Measurements from ENCODE around the gene KCNT1. TPM values are rescaled to one million over a fixed set of nuclear protein-coding genes. Genes with fewer than 3 reads are reported as not detected.

KCNT1 gene
- total RNA-seq, 1 experiment from 2014 or later, result not detected

DNA sequence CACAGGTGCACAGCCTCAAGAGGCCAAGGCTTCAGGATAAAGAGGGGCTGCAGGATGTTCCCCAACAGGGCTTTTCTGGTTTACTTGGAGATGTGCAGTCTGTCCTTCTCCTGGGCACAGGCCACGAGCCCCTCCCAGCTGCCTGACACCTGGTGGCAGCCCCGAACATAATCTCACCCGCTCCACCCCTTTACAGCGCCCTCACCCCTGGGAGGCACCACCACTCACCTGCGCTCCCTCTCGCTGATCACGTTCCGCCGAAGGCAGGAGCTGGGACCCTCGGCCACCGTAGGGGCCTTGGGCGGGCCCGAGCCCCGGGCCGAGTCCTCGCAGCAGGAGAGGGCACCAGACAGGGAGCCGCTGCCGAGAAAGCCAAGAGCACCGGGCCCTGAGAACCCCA is 3.2 kb upstream of the KCNT1 start:
- H3K4me2 ChIP-seq (ENCODE audit: low read depth, low read length, poor library complexity, severe bottlenecking), result no peak overlapping the region
- no peaks in the 10 kb centered on the region for H3K9me3 ChIP-seq (ENCODE audit: low read length)
- no peak overlapping the region for H3K4me3 ChIP-seq (ENCODE audit: low read length)
- H4K20me1 ChIP-seq (ENCODE audit: insufficient read depth, low read depth, low read length), result no peaks in the 10 kb centered on the region
- H3K9ac ChIP-seq (ENCODE audit: low read length), result no peak overlapping the region
- H3K9me2 ChIP-seq (replicated peaks; ENCODE audit: insufficient read depth, low read length), result no peaks in the 10 kb centered on the region
- no peak for DNase-seq
- no peaks in the 10 kb centered on the region for H3K4me1 ChIP-seq (ENCODE audit: low read length)
- H3K36me3 ChIP-seq (ENCODE audit: insufficient read depth, low read length), result no peaks in the 10 kb centered on the region
- no peak overlapping the region for H2AFZ ChIP-seq (ENCODE audit: low read length)
- no peaks in the 10 kb centered on the region for H3K27me3 ChIP-seq (ENCODE audit: low read length)
- no peak overlapping the region for H3K27ac ChIP-seq (ENCODE audit: low read length)
- no peaks in the 10 kb centered on the region for H3K79me2 ChIP-seq (ENCODE audit: low read length)

DNA sequence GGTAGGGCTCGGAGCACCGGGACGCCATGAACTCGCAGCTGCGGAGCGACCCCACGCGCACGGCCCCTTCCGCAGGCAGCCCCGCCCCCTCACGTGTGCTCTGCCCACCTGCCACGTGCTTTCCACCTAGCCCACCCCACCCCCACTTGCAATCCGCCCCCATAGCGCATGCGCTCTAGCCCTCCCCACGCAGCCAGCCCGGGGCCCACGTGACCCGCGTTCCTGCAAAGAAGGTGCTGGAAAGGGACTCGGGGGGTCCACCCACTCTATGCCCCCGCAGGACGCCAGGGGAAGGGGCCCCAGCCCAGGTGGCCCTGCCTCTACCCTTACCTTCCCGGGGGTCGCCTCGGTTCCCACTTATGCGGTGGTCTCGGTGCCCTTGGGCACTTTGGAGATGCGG is 2.5 kb upstream of the KCNT1 start, which contains the start of gene SOHLH1:
SOHLH1 (minus strand) TSS at position 42 of the 400 bp plus-strand sequence; CDS start at position 28, 14 bp downstream.
- DNase-seq, result no peak
- no peaks in the 10 kb centered on the region for H3K27me3 ChIP-seq (ENCODE audit: low read length)
- no peak within 1 kb of the TSS for H3K27ac ChIP-seq (ENCODE audit: low read length)
- no peaks in the 10 kb centered on the region for H3K9me3 ChIP-seq (ENCODE audit: low read length)
- H4K20me1 ChIP-seq (ENCODE audit: insufficient read depth, low read depth, low read length), result no peaks in the 10 kb centered on the region
- H3K4me1 ChIP-seq (ENCODE audit: low read length), result no peaks in the 10 kb centered on the region
- no peaks in the 10 kb centered on the region for H3K79me2 ChIP-seq (ENCODE audit: low read length)
- no peak within 1 kb of the TSS for H2AFZ ChIP-seq (ENCODE audit: low read length)
- H3K4me2 ChIP-seq (ENCODE audit: low read depth, low read length, poor library complexity, severe bottlenecking), result no peak within 1 kb of the TSS
- no peak within 1 kb of the TSS for H3K9ac ChIP-seq (ENCODE audit: low read length)
- H3K9me2 ChIP-seq (replicated peaks; ENCODE audit: insufficient read depth, low read length), result no peaks in the 10 kb centered on the region
- H3K36me3 ChIP-seq (ENCODE audit: insufficient read depth, low read length), result no peaks in the 10 kb centered on the region
- no peak within 1 kb of the TSS for H3K4me3 ChIP-seq (ENCODE audit: low read length)

DNA sequence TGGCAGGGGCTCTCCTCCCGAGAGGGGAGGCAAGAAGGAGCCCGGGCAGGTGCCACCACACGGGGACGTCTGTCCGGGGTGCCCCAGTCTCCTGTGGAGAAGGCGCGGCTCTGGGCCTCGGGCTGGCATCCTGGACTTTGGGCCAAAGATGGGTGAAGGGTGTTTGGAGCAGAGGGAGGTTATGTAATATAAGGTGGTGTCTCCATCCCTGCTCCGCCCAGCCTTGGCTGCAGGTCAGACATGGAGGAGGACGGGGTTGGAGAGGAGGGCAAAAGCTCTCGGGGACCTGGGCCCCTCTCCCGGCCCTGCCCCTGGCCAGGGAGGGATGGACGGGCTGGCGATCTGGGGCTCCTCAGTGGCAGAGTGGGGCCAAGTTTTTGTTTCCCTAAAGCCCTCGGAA is 1.5 kb upstream of the KCNT1 start:
- Histone ChIP-seq H3K27ac (ENCODE audit: low read length) (no peak overlapping the region), H3K4me1 (ENCODE audit: low read length) (no peaks in the 10 kb centered on the region), H3K4me2 (ENCODE audit: low read depth, low read length, poor library complexity, severe bottlenecking) (no peak overlapping the region), H3K27me3 (ENCODE audit: low read length) (no peaks in the 10 kb centered on the region), H4K20me1 (ENCODE audit: insufficient read depth, low read depth, low read length) (no peaks in the 10 kb centered on the region), H3K4me3 (ENCODE audit: low read length) (no peak overlapping the region), H3K36me3 (ENCODE audit: insufficient read depth, low read length) (no peaks in the 10 kb centered on the region), H3K9me3 (ENCODE audit: low read length) (no peaks in the 10 kb centered on the region), H3K79me2 (ENCODE audit: low read length) (no peaks in the 10 kb centered on the region), H3K9ac (ENCODE audit: low read length) (no peak overlapping the region), H2AFZ (ENCODE audit: low read length) (no peak overlapping the region), H3K9me2 (replicated peaks; ENCODE audit: insufficient read depth, low read length) (no peaks in the 10 kb centered on the region)
- no peak for DNase-seq

DNA sequence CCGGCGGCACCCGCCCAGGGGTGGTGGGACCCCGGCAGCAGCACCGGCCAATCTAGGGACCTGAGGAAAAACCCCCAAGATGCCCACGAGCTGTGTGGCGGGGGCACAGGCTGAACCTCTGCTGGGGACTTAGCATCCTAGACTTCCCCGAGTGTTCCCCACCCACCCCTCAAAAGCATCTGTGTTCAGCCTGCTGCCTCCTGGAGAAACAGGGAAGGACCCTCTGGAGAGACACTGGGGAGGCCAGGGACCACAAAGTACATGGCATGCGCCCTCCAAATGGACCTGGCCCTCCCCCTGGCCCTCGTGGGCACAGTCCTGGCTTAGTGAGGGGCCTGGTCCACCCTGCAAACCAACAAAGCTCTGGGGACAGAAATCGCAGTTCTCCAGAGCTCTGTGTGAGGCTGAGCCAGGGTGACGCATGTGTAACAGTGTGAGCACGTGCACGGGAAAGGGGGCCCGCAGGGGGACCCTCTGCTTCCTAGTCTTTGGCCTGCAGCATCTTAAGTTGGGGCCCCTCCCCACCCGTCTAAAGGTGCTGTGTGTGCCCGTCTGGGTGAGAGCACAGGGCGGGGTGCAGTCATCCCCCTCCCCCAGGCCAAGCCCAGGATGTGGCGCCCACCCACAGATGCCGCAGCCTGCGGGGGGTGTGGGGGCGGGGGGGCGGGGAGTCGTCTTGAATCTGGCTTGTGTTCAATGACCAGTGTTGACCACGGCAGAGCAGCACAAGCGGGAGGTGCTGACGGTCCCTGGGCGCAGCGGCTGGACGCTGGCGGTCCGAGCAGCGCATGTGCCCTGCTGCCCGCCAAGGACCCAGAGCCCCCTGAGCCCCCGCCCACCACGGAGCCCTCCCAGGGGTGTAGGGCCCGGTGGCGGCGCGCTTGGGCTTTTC is 672 bp upstream of the KCNT1 start:
- H3K4me2 ChIP-seq (ENCODE audit: low read depth, low read length, poor library complexity, severe bottlenecking), result no peak overlapping the region
- H4K20me1 ChIP-seq (ENCODE audit: insufficient read depth, low read depth, low read length), result no peaks in the 10 kb centered on the region
- no peak overlapping the region for H3K9ac ChIP-seq (ENCODE audit: low read length)
- DNase-seq, result no peak
- no peaks in the 10 kb centered on the region for H3K4me1 ChIP-seq (ENCODE audit: low read length)
- no peaks in the 10 kb centered on the region for H3K36me3 ChIP-seq (ENCODE audit: insufficient read depth, low read length)
- H3K4me3 ChIP-seq (ENCODE audit: low read length), result no peak overlapping the region
- no peak overlapping the region for H2AFZ ChIP-seq (ENCODE audit: low read length)
- H3K9me2 ChIP-seq (replicated peaks; ENCODE audit: insufficient read depth, low read length), result no peaks in the 10 kb centered on the region
- no peaks in the 10 kb centered on the region for H3K9me3 ChIP-seq (ENCODE audit: low read length)
- no peaks in the 10 kb centered on the region for H3K27me3 ChIP-seq (ENCODE audit: low read length)
- no peaks in the 10 kb centered on the region for H3K79me2 ChIP-seq (ENCODE audit: low read length)
- no peak overlapping the region for H3K27ac ChIP-seq (ENCODE audit: low read length)

DNA sequence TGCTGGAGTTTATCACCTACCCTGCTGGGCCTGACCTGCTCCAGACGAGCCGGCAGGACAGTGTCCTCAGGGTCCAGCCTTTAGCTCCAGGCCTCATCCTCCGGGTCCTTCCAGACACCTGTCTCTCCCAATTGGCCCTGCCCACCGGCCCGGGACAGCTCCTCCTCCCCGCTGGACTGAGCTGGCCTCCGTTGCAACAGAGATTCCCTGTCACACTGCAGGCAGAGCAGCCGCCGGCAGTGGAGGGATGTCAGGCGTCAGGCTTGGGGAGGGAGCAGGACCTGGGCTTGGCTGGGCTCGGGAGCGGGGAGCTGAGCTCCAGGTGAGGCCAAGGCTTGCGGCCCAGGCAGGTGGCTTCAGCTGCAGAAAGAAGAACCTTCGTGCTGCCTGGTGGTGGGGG is 1.7 kb downstream of the KCNT1 start:
- Histone ChIP-seq H3K79me2 (ENCODE audit: low read length) (no peaks in the 10 kb centered on the region), H3K36me3 (ENCODE audit: insufficient read depth, low read length) (no peaks in the 10 kb centered on the region), H4K20me1 (ENCODE audit: insufficient read depth, low read depth, low read length) (no peaks in the 10 kb centered on the region), H3K27me3 (ENCODE audit: low read length) (no peaks in the 10 kb centered on the region), H3K27ac (ENCODE audit: low read length) (no peak overlapping the region), H2AFZ (ENCODE audit: low read length) (no peak overlapping the region), H3K4me1 (ENCODE audit: low read length) (no peaks in the 10 kb centered on the region), H3K9ac (ENCODE audit: low read length) (no peak overlapping the region), H3K4me3 (ENCODE audit: low read length) (no peak overlapping the region), H3K9me2 (replicated peaks; ENCODE audit: insufficient read depth, low read length) (no peaks in the 10 kb centered on the region), H3K9me3 (ENCODE audit: low read length) (no peaks in the 10 kb centered on the region), H3K4me2 (ENCODE audit: low read depth, low read length, poor library complexity, severe bottlenecking) (no peak overlapping the region)
- no peak for DNase-seq

DNA sequence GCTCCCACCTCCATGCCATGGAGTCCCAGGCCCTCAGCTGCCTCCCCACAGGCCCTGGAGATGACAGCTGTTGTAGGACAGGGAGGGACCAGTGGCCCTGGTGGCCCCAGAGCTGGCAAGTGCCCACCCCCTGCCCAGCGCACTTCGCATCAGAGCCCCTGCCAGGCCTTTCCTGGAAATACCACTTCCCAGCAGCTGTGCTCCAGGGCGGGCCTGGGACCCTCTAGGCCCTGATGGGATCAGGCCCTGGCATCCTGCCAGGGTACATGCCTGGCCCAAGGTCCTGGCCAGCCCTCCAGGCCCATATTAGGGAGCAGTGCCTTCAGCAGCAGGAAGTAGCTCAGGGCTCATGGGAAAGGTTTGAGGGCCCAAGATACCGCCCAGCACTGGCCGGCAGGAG is 2.5 kb downstream of the KCNT1 start:
- Histone ChIP-seq H3K4me1 (ENCODE audit: low read length) (no peaks in the 10 kb centered on the region), H3K4me3 (ENCODE audit: low read length) (no peak overlapping the region), H2AFZ (ENCODE audit: low read length) (no peak overlapping the region), H3K4me2 (ENCODE audit: low read depth, low read length, poor library complexity, severe bottlenecking) (no peak overlapping the region), H3K27me3 (ENCODE audit: low read length) (no peaks in the 10 kb centered on the region), H3K9me3 (ENCODE audit: low read length) (no peaks in the 10 kb centered on the region), H3K79me2 (ENCODE audit: low read length) (no peaks in the 10 kb centered on the region), H3K27ac (ENCODE audit: low read length) (no peak overlapping the region), H4K20me1 (ENCODE audit: insufficient read depth, low read depth, low read length) (no peaks in the 10 kb centered on the region), H3K36me3 (ENCODE audit: insufficient read depth, low read length) (no peaks in the 10 kb centered on the region), H3K9ac (ENCODE audit: low read length) (no peak overlapping the region), H3K9me2 (replicated peaks; ENCODE audit: insufficient read depth, low read length) (no peaks in the 10 kb centered on the region)
- DNase-seq, result no peak

DNA sequence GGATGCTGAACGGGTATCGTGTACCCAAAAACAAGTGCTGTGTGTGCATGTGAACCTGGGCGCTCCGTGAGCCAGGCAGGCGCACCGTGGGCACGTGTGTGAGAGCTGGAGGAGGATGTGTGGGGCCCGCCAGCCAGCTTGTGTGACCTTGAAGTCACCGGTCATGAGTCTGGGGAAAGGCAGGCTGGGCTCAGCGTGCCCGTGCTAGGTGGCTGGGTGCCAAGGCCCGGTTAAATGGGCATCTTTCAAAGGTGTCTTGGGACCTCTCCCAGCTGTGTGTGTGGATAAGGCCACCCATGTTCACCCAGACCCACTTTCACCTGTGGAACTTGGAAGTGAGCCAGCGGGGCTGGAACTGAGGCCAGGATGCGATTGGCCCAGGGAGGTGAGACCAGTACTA is 3.4 kb downstream of the KCNT1 start:
- H3K4me1 ChIP-seq (ENCODE audit: low read length), result no peaks in the 10 kb centered on the region
- H4K20me1 ChIP-seq (ENCODE audit: insufficient read depth, low read depth, low read length), result no peaks in the 10 kb centered on the region
- H3K9me2 ChIP-seq (replicated peaks; ENCODE audit: insufficient read depth, low read length), result no peaks in the 10 kb centered on the region
- DNase-seq, result no peak
- no peak overlapping the region for H3K4me3 ChIP-seq (ENCODE audit: low read length)
- no peaks in the 10 kb centered on the region for H3K9me3 ChIP-seq (ENCODE audit: low read length)
- H3K9ac ChIP-seq (ENCODE audit: low read length), result no peak overlapping the region
- H3K36me3 ChIP-seq (ENCODE audit: insufficient read depth, low read length), result no peaks in the 10 kb centered on the region
- H3K4me2 ChIP-seq (ENCODE audit: low read depth, low read length, poor library complexity, severe bottlenecking), result no peak overlapping the region
- no peaks in the 10 kb centered on the region for H3K27me3 ChIP-seq (ENCODE audit: low read length)
- no peak overlapping the region for H2AFZ ChIP-seq (ENCODE audit: low read length)
- no peaks in the 10 kb centered on the region for H3K79me2 ChIP-seq (ENCODE audit: low read length)
- H3K27ac ChIP-seq (ENCODE audit: low read length), result no peak overlapping the region

DNA sequence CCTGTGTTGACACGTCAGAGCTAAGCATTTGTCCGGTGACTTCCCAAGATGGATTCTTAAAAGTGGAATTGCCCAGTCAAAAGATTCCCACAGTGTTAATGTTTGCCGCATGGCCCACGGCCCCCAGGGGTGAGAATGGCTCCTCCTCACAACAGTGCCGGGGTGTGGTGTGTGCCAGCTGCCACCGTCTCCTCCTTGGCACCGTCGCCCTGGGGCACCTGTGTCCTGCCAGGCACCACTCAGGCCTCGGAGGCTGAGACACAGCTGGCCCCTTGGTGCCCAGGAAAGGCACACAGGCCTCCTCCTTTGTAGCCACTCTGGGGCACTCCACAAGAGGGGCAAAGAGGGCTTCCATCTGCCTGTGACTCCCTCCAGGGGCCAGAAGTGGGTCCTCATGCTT is 4.3 kb downstream of the KCNT1 start:
- Histone ChIP-seq H3K27ac (ENCODE audit: low read length) (no peak overlapping the region), H3K4me1 (ENCODE audit: low read length) (no peaks in the 10 kb centered on the region), H3K36me3 (ENCODE audit: insufficient read depth, low read length) (no peaks in the 10 kb centered on the region), H3K4me3 (ENCODE audit: low read length) (no peak overlapping the region), H2AFZ (ENCODE audit: low read length) (no peak overlapping the region), H3K9me3 (ENCODE audit: low read length) (no peaks in the 10 kb centered on the region), H3K9me2 (replicated peaks; ENCODE audit: insufficient read depth, low read length) (no peaks in the 10 kb centered on the region), H3K27me3 (ENCODE audit: low read length) (no peaks in the 10 kb centered on the region), H3K4me2 (ENCODE audit: low read depth, low read length, poor library complexity, severe bottlenecking) (no peak overlapping the region), H3K79me2 (ENCODE audit: low read length) (no peaks in the 10 kb centered on the region), H3K9ac (ENCODE audit: low read length) (no peak overlapping the region), H4K20me1 (ENCODE audit: insufficient read depth, low read depth, low read length) (no peaks in the 10 kb centered on the region)
- DNase-seq, result no peak

All from Karpas-422 (cell line).